HEK293 (cell line): Measurements from ENCODE around the gene RBM18.

Experiments used
- CTCF ChIA-PET: fragments of 350-600 bp; formaldehyde crosslinking; extraction: SDS; loops from one replicate; lab custom pipeline; 2021; ENCODE audit warnings: antibody characterized with exemption; lab: Yijun Ruan, JAX
- POLR2A ChIA-PET: fragments of 300-600 bp; formaldehyde crosslinking; extraction: SDS; loops from one replicate; lab custom pipeline; 2020; ENCODE audit warnings: antibody characterized with exemption, inconsistent platforms; lab: Yijun Ruan, JAX
- H3K27ac ChIP-seq: fragments of 200-500 bp; sonication (Bioruptor generic); 2 replicates; pipeline ENCODE4 v1.5.1; 2014; ENCODE audit warnings: low read depth, low read length, control low read depth, inconsistent platforms; ENCODE audit errors: extremely low read depth
- H3K36me3 ChIP-seq, 2 experiments: fragments of 200-500 bp in 1 of 2; sonication (Bioruptor generic) in 1 of 2; 1 replicate in 1 of 2; 2 replicates in 1 of 2; pipeline ENCODE4 v1.5.1; 2014 to 2017; ENCODE audit warnings: inconsistent platforms in 2 of 2, low read length in 2 of 2; ENCODE audit not compliant: control insufficient read depth in 2 of 2, insufficient read depth in 1 of 2
- H3K4me1 ChIP-seq: fragments of 200-500 bp; sonication (Bioruptor generic); 2 replicates; pipeline ENCODE4 v1.5.1; 2014; ENCODE audit warnings: mild to moderate bottlenecking, low read length, inconsistent platforms; ENCODE audit not compliant: control insufficient read depth, insufficient read depth
- H3K4me3 ChIP-seq: 2 replicates; pipeline ENCODE4 v1.5.1; 2011; ENCODE audit warnings: low read depth, mild to moderate bottlenecking, control low read depth, low read length, moderate library complexity
- H3K9me3 ChIP-seq: fragments of 200-500 bp; sonication (Bioruptor generic); 2 replicates; pipeline ENCODE4 v1.5.1; 2014; ENCODE audit warnings: low read depth, low read length, inconsistent platforms; ENCODE audit not compliant: control insufficient read depth, insufficient read depth
- FEZF1 ChIP-seq: fragments of 450-650 bp; formaldehyde crosslinking; IDR thresholded peaks from 2 replicates; pipeline ENCODE4 v1.5.1; 2016; ENCODE audit warnings: missing biosample characterization, missing genetic modification characterization
- GFI1B ChIP-seq: fragments of 450-650 bp; formaldehyde crosslinking; IDR thresholded peaks from 2 replicates; pipeline ENCODE4 v1.5.1; 2016; ENCODE audit warnings: missing biosample characterization, missing genetic modification characterization
- GLIS1 ChIP-seq: fragments of 450-650 bp; formaldehyde crosslinking; IDR thresholded peaks from 2 replicates; pipeline ENCODE4 v1.5.1; 2016; ENCODE audit warnings: missing biosample characterization, missing genetic modification characterization
- HOXA7 ChIP-seq: sonication (generic); formaldehyde crosslinking; IDR thresholded peaks from 2 replicates; pipeline ENCODE4 v1.8.1; 2022; ENCODE audit warnings: missing genetic modification reagents, borderline replicate concordance
- MEIS1 ChIP-seq: sonication (generic); formaldehyde crosslinking; IDR thresholded peaks from 2 replicates; pipeline ENCODE4 v1.8.1; 2022; ENCODE audit warnings: missing genetic modification reagents, mild to moderate bottlenecking, borderline replicate concordance
- PRDM10 ChIP-seq: fragments of 450-650 bp; formaldehyde crosslinking; IDR thresholded peaks from 2 replicates; pipeline ENCODE4 v1.5.1; 2016; ENCODE audit warnings: missing biosample characterization, missing genetic modification characterization
- SP2 ChIP-seq: fragments of 450-650 bp; formaldehyde crosslinking; IDR thresholded peaks from 2 replicates; pipeline ENCODE4 v1.5.1; 2016; ENCODE audit warnings: missing biosample characterization, missing genetic modification characterization
- ZBTB17 ChIP-seq: fragments of 450-650 bp; formaldehyde crosslinking; IDR thresholded peaks from 2 replicates; pipeline ENCODE4 v1.5.1; 2016; ENCODE audit warnings: missing biosample characterization, missing genetic modification characterization
- ZNF133 ChIP-seq: fragments of 450-650 bp; formaldehyde crosslinking; IDR thresholded peaks from 2 replicates; pipeline ENCODE4 v1.5.1; 2016; ENCODE audit warnings: missing biosample characterization, missing genetic modification characterization
- ZNF266 ChIP-seq: fragments of 450-650 bp; formaldehyde crosslinking; IDR thresholded peaks from 2 replicates; pipeline ENCODE4 v1.5.1; 2016; ENCODE audit warnings: missing biosample characterization, missing genetic modification characterization, low read depth
- ZNF341 ChIP-seq: fragments of 450-650 bp; formaldehyde crosslinking; IDR thresholded peaks from 2 replicates; pipeline ENCODE4; 2016; ENCODE audit warnings: low read depth, missing biosample characterization, missing genetic modification characterization
- ZNF37A ChIP-seq: fragments of 450-650 bp; IDR thresholded peaks from 2 replicates; pipeline ENCODE4 v1.5.1; 2018; ENCODE audit warnings: missing biosample characterization, missing genetic modification characterization
- ZNF664 ChIP-seq: fragments of 450-650 bp; formaldehyde crosslinking; IDR thresholded peaks from 2 replicates; pipeline ENCODE4 v1.5.1; 2016; ENCODE audit warnings: missing biosample characterization, missing genetic modification characterization
- ZNF76 ChIP-seq: fragments of 450-650 bp; formaldehyde crosslinking; IDR thresholded peaks from 2 replicates; pipeline ENCODE4; 2016; ENCODE audit warnings: low read depth, missing biosample characterization, missing genetic modification characterization, borderline replicate concordance
- ZNF792 ChIP-seq: fragments of 450-650 bp; formaldehyde crosslinking; IDR thresholded peaks from 2 replicates; pipeline ENCODE4 v1.5.1; 2016; ENCODE audit warnings: missing biosample characterization, missing genetic modification characterization
- ZNF837 ChIP-seq: fragments of 450-650 bp; formaldehyde crosslinking; IDR thresholded peaks from 2 replicates; pipeline ENCODE4 v1.5.1; 2016; ENCODE audit warnings: missing biosample characterization, missing genetic modification characterization
- TF ChIP-seq, protein P1 (sequence below): fragments of 450-650 bp; formaldehyde crosslinking; IDR thresholded peaks from 2 replicates; pipeline ENCODE4; 2016; ENCODE audit warnings: missing biosample characterization, missing genetic modification characterization
- TF ChIP-seq, protein P2 (sequence below): fragments of 450-650 bp; formaldehyde crosslinking; IDR thresholded peaks from 2 replicates; pipeline ENCODE4 v1.5.1; 2016; ENCODE audit warnings: missing biosample characterization, missing genetic modification characterization, borderline replicate concordance
- TF ChIP-seq, protein P3 (sequence below): fragments of 450-650 bp; formaldehyde crosslinking; IDR thresholded peaks from 2 replicates; pipeline ENCODE4 v1.5.1; 2016; ENCODE audit warnings: missing biosample characterization, missing genetic modification characterization

Gene RBM18

DNA sequence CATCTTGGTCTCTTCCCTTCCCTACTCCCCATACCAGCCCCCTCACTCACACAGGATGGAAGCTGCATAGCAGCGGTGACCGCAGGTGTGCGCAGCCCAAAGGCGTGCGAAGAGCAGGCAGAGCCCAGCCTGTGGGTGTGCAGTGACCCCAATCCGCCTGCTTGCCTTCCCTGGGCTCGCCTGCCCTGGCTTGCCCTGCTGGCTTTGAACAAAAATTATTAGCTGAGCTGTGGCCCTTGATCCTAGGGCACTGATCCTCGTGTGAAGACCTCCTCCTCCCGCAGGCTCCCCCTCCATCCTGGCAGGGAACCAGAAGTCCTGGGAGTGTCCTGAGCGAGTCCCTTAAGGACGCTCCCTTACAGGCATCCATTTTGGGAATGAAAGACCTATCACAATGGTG is 73.1 kb downstream of the RBM18 start:
- H3K4me3 ChIP-seq: no peak overlapping the region
- ChIA-PET CTCF (interaction anchor here (0.7 to 1.3 kb wide), 4 partner anchors 10 to 69 kb away, joined by 3 to 4 read pairs (median 3); no protein-coding TSS in a partner anchor), POLR2A (interaction anchor here (1.6 to 1.7 kb wide), 2 partner anchors 22 to 73 kb away, joined by 4 read pairs; partner anchors contain the start of genes MRRF and RBM18)
- no peak overlapping the region for H3K27ac ChIP-seq
- no peaks in the 10 kb centered on the region for H3K9me3 ChIP-seq
- TF ChIP-seq ZBTB17 (no peak), ZNF37A (tag by site-specific recombination) (no peak), ZNF76 (tag by site-specific recombination) (no peak), SP2 (tag by site-specific recombination) (no peak), ZNF341 (tag by site-specific recombination) (no peak), ZNF837 (tag by site-specific recombination) (no peak)
- TF ChIP-seq, protein P1, sequence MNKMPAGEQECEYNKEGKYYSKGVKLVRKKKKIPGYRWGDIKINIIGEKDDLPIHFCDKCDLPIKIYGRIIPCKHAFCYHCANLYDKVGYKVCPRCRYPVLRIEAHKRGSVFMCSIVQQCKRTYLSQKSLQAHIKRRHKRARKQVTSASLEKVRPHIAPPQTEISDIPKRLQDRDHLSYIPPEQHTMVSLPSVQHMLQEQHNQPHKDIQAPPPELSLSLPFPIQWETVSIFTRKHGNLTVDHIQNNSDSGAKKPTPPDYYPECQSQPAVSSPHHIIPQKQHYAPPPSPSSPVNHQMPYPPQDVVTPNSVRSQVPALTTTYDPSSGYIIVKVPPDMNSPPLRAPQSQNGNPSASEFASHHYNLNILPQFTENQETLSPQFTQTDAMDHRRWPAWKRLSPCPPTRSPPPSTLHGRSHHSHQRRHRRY (tag by site-specific recombination): no peak
- no peaks in the 10 kb centered on the region for H3K36me3 ChIP-seq
- no peaks in the 10 kb centered on the region for H3K4me1 ChIP-seq

DNA sequence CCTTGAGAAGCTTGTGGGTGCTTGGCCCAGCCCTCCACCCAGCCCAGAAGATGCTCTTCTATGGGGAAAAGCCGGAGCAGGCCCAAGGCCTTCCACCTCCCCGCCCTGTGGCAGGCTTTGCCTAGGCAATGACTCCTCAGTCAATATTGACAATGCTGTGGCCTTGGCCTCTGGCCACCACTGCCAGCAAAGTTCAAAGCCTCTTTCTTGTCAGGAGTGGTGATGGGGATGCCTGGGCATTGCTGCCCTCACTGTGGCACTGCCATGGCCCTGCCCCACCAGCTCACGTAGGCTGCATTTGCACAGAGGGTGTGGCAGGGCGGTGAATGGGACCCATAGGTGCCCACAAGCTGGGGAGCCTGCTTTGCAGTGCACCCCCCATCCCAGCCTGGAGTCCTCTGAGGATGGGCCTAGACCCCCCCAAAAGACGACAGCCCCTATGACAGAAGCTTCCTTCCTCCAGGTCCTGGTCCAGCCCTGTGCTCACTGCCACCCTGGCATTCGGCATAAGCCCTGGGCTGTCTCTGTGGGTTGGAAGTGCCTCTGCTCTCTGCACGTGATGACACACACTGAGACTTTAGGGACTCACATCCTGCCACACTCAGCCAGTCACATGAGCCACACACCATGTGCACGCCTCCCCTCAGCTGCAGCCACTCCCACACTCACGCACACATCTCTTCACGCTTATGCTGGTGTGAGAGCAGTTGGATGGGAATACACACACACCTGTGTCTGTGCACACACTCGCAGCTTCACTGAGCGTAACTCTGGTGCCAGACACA is 73.9 kb downstream of the RBM18 start:
- no peaks in the 10 kb centered on the region for H3K36me3 ChIP-seq
- CTCF ChIA-PET: interaction anchor here (0.7 to 1.3 kb wide), 3 partner anchors 9 to 225 kb away, joined by 3 to 4 read pairs (median 3); no protein-coding TSS in a partner anchor
- no peak overlapping the region for H3K27ac ChIP-seq
- TF ChIP-seq ZNF341 (tag by site-specific recombination) (no peak), MEIS1 (no peak), FEZF1 (no peak), ZNF266 (tag by site-specific recombination) (no peak)
- TF ChIP-seq, protein P2, sequence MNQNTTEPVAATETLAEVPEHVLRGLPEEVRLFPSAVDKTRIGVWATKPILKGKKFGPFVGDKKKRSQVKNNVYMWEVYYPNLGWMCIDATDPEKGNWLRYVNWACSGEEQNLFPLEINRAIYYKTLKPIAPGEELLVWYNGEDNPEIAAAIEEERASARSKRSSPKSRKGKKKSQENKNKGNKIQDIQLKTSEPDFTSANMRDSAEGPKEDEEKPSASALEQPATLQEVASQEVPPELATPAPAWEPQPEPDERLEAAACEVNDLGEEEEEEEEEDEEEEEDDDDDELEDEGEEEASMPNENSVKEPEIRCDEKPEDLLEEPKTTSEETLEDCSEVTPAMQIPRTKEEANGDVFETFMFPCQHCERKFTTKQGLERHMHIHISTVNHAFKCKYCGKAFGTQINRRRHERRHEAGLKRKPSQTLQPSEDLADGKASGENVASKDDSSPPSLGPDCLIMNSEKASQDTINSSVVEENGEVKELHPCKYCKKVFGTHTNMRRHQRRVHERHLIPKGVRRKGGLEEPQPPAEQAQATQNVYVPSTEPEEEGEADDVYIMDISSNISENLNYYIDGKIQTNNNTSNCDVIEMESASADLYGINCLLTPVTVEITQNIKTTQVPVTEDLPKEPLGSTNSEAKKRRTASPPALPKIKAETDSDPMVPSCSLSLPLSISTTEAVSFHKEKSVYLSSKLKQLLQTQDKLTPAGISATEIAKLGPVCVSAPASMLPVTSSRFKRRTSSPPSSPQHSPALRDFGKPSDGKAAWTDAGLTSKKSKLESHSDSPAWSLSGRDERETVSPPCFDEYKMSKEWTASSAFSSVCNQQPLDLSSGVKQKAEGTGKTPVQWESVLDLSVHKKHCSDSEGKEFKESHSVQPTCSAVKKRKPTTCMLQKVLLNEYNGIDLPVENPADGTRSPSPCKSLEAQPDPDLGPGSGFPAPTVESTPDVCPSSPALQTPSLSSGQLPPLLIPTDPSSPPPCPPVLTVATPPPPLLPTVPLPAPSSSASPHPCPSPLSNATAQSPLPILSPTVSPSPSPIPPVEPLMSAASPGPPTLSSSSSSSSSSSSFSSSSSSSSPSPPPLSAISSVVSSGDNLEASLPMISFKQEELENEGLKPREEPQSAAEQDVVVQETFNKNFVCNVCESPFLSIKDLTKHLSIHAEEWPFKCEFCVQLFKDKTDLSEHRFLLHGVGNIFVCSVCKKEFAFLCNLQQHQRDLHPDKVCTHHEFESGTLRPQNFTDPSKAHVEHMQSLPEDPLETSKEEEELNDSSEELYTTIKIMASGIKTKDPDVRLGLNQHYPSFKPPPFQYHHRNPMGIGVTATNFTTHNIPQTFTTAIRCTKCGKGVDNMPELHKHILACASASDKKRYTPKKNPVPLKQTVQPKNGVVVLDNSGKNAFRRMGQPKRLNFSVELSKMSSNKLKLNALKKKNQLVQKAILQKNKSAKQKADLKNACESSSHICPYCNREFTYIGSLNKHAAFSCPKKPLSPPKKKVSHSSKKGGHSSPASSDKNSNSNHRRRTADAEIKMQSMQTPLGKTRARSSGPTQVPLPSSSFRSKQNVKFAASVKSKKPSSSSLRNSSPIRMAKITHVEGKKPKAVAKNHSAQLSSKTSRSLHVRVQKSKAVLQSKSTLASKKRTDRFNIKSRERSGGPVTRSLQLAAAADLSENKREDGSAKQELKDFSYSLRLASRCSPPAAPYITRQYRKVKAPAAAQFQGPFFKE (tag by site-specific recombination): no peak
- TF ChIP-seq, protein P3, sequence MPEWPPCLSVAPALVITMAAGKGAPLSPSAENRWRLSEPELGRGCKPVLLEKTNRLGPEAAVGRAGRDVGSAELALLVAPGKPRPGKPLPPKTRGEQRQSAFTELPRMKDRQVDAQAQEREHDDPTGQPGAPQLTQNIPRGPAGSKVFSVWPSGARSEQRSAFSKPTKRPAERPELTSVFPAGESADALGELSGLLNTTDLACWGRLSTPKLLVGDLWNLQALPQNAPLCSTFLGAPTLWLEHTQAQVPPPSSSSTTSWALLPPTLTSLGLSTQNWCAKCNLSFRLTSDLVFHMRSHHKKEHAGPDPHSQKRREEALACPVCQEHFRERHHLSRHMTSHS (tag by site-specific recombination): no peak
- POLR2A ChIA-PET: interaction anchor here (1.6 kb wide), 1 partner anchor 23 kb away, joined by 4 read pairs; no protein-coding TSS in a partner anchor
- H3K4me1 ChIP-seq: no peaks in the 10 kb centered on the region
- no peak overlapping the region for H3K4me3 ChIP-seq
- no peaks in the 10 kb centered on the region for H3K9me3 ChIP-seq

DNA sequence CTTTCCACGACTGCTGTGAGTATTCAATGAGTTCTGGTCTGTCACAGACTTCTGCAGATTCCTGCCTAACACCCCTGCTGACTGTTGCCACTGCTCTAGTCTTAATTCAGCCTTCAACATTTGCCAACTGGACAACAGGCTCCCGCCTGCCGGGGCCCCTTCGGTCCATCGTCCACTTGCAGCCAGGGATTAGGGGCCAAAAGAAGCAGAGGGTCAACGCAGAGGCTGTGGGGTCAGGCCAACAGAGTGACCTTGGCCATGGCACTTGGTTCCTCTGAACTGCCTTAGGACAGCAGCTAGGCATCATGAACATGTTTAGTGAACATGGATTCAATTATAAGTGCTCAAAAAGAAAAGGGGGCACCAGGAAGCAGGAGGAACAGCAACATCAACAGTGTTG is 76.3 kb downstream of the RBM18 start:
- no peak overlapping the region for H3K4me3 ChIP-seq
- CTCF ChIA-PET: interaction anchor here (0.8 kb wide), 1 partner anchor 18 kb away, joined by 3 read pairs; no protein-coding TSS in a partner anchor
- no peaks in the 10 kb centered on the region for H3K36me3 ChIP-seq
- no peak overlapping the region for H3K27ac ChIP-seq
- no peaks in the 10 kb centered on the region for H3K4me1 ChIP-seq
- POLR2A ChIA-PET: no interaction called here
- no peaks in the 10 kb centered on the region for H3K9me3 ChIP-seq
- TF ChIP-seq GLIS1 (tag by site-specific recombination) (no peak), GFI1B (tag by site-specific recombination) (no peak), HOXA7 (no peak), ZNF792 (tag by site-specific recombination) (no peak), ZNF664 (tag by site-specific recombination) (no peak), ZNF133 (no peak), PRDM10 (tag by site-specific recombination) (no peak)
